ENCODE data around the gene SPEG.

GRCh38 chr2:219434468-219434717, 250 bp upstream of the SPEG start:
- TF ChIP-seq CREB1 (IDR thresholded peaks at IDR 0.05; ENCODE audit: low read depth) (no peak), YY1 (IDR thresholded peaks at IDR 0.05; ENCODE audit: low read depth) (no peak), RAD21 (IDR thresholded peaks at IDR 0.05; ENCODE audit: low read depth) (no peak)
